HUES64 (cell line): ENCODE data around the gene SPINK13. TPM values are rescaled to one million over a fixed set of nuclear protein-coding genes. Genes with fewer than 3 reads are reported as not detected.

Source experiments
- H3K27ac ChIP-seq: 2 replicates; pipeline ENCODE4 v1.7.0; 2013; ENCODE audit warnings: low read depth, low read length, inconsistent platforms
- H3K27me3 ChIP-seq: 2 replicates; pipeline ENCODE4 v1.6.1; 2013; ENCODE audit warnings: mild to moderate bottlenecking, low read length; ENCODE audit not compliant: insufficient read depth
- H3K36me3 ChIP-seq: 2 replicates; pipeline ENCODE4 v1.6.1; 2013; ENCODE audit warnings: mild to moderate bottlenecking, low read length; ENCODE audit not compliant: insufficient read depth
- H3K4me1 ChIP-seq: 2 replicates; pipeline ENCODE4 v1.6.1; 2013; ENCODE audit warnings: mild to moderate bottlenecking, low read length, moderate library complexity; ENCODE audit not compliant: insufficient read depth
- H3K4me3 ChIP-seq: 2 replicates; pipeline ENCODE4 v1.5.1; 2013; ENCODE audit warnings: mild to moderate bottlenecking, low read length, moderate library complexity
- H3K9ac ChIP-seq: 2 replicates; pipeline ENCODE4 v1.6.1; 2013; ENCODE audit warnings: mild to moderate bottlenecking, low read depth, low read length
- H3K9me3 ChIP-seq: 2 replicates; pipeline ENCODE4 v1.6.1; 2013; ENCODE audit warnings: low read depth, low read length; ENCODE audit not compliant: insufficient read depth
- WGBS: fragments of 150-250, 120-280 bp; methylation state at CpG from one replicate; pipeline ENCODE4 v1.1.7; 2013; ENCODE audit warnings: missing lambda C conversion rate; 5-methylcytosine and 5-hydroxymethylcytosine counted together
- polyA plus RNA-seq, 2 experiments: library from polyadenylated mRNA; stranded (reverse); fragments of 50-300 nt; gene quantifications; one replicate each; pipeline ENCODE4 v1.2.3, GENCODE V29; 2013

SPINK13 gene, protein sequence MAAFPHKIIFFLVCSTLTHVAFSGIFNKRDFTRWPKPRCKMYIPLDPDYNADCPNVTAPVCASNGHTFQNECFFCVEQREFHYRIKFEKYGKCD
- not detected for polyA plus RNA-seq (2013, experiment 1 of 2)
- not detected for polyA plus RNA-seq (2013, experiment 2 of 2)

- Histone ChIP-seq H3K27me3 (no peaks in the 10 kb centered on the region), H3K4me3 (no peak within 1 kb of the TSS), H3K9me3 (no peaks in the 10 kb centered on the region), H3K9ac (no peak within 1 kb of the TSS), H3K4me1 (no peaks in the 10 kb centered on the region), H3K36me3 (no peaks in the 10 kb centered on the region), H3K27ac (no peak within 1 kb of the TSS)
- WGBS = 90% methylated on average over 4 of the region's 4 CpGs
Observed at GRCh38 chr5:148268566-148268965, at the start of gene SPINK13. TSS of gene SPINK13 (plus strand) at chr5:148268794. CDS start at chr5:148270073, 1,279 bp downstream.

GRCh38 chr5:148221508-148221907, 47.1 kb upstream of the SPINK13 start:
- H3K4me1 ChIP-seq = no peaks in the 10 kb centered on the region
- no peaks in the 10 kb centered on the region for H3K36me3 ChIP-seq
- no peak overlapping the region for H3K27ac ChIP-seq
- H3K9me3 ChIP-seq = no peaks in the 10 kb centered on the region
- no peak overlapping the region for H3K4me3 ChIP-seq
- H3K9ac ChIP-seq = no peak overlapping the region
- 90% methylated on average over 5 of the region's 6 CpGs for WGBS
- no peaks in the 10 kb centered on the region for H3K27me3 ChIP-seq

DNA sequence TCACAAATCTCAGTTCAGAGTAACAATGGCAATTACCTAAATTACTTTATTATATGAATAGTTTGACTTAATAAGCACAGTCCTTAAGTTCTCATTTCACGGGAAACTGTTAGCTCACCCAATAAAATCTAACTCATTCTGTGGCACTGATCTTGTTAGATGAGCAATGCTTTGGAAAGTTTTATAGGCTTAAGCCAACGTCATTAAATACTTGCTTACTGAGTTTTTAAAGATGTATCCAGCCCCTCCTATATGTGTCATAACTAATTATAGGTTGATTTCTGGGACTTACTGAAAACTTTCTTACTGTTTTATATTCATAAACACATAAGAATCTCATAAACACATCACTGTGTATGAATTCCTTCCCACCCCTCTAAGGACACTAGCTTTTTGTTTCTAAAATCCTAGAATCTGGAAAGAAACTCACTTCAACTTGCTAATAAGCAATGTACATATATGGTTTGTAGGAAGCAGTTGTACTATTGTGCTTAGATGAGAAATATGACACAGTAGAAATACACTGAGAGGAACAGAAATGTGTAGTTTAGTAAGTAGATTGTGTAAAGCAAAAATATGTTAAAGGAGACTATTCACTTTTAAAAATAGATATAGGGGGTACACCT, 44.4 kb upstream of the SPINK13 start:
- H3K36me3 ChIP-seq = no peaks in the 10 kb centered on the region
- H3K27me3 ChIP-seq = no peaks in the 10 kb centered on the region
- 100% methylated on average over 2 of the region's 2 CpGs for WGBS
- H3K4me3 ChIP-seq = no peak overlapping the region
- H3K27ac ChIP-seq = no peak overlapping the region
- H3K4me1 ChIP-seq = no peaks in the 10 kb centered on the region
- no peaks in the 10 kb centered on the region for H3K9me3 ChIP-seq
- no peak overlapping the region for H3K9ac ChIP-seq

GRCh38 chr5:148228392-148228984, 40.1 kb upstream of the SPINK13 start:
- H3K27me3 ChIP-seq = no peaks in the 10 kb centered on the region
- no peaks in the 10 kb centered on the region for H3K36me3 ChIP-seq
- no peak overlapping the region for H3K4me3 ChIP-seq
- no peaks in the 10 kb centered on the region for H3K9me3 ChIP-seq
- no peak overlapping the region for H3K27ac ChIP-seq
- no peak overlapping the region for H3K9ac ChIP-seq
- 96% methylated on average over 3 of the region's 3 CpGs for WGBS
- no peaks in the 10 kb centered on the region; the same call in 1 of the 2 replicates for H3K4me1 ChIP-seq

GRCh38 chr5:148229840-148230239, 38.8 kb upstream of the SPINK13 start:
- no peaks in the 10 kb centered on the region; the same call in 1 of the 2 replicates for H3K4me1 ChIP-seq
- no peak overlapping the region for H3K9ac ChIP-seq
- H3K9me3 ChIP-seq = no peaks in the 10 kb centered on the region
- no peaks in the 10 kb centered on the region for H3K27me3 ChIP-seq
- no peak overlapping the region for H3K27ac ChIP-seq
- H3K36me3 ChIP-seq = no peaks in the 10 kb centered on the region
- peak overlapping the region; percentile 20; the same call in 1 of the 2 replicates for H3K4me3 ChIP-seq

GRCh38 chr5:148230240-148230639, 38.4 kb upstream of the SPINK13 start:
- WGBS = 96% methylated on average over 5 of the region's 7 CpGs
- Histone ChIP-seq H3K4me3 (peak overlapping the region; percentile 20; the same call in 1 of the 2 replicates), H3K4me1 (no peaks in the 10 kb centered on the region; the same call in 1 of the 2 replicates), H3K27ac (no peak overlapping the region), H3K9ac (no peak overlapping the region), H3K36me3 (no peaks in the 10 kb centered on the region), H3K27me3 (no peaks in the 10 kb centered on the region), H3K9me3 (no peaks in the 10 kb centered on the region)

DNA sequence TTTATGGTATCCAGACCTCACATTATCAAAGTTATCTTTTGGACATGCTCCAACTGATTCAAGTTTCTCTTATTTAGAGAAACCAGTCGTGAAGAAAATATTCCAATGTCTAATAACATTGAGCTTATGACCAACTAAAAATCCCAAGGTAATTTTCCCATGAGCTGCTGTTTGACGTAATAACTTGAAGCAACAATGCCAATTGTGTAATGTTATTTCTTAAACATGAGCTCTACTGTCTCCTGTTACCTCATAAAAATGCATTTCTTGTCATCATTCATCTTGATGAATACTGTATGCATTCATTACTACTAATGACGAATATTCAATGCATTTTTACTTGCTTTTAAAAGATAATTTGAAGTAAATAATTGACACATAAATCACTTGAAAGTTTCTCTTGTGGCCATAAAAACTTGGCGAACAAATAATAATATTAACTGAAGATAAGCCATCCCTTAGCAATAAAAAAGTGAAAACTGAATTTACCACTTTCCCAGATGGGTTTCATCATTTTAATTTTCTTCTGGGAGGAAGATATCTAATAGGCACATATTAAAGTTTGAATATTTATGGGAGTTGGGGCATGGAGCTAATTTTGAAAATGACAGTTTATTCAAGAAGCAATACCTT, 30.7 kb upstream of the SPINK13 start:
- Histone ChIP-seq H3K9ac (no peak overlapping the region), H3K4me3 (no peak overlapping the region), H3K36me3 (no peaks in the 10 kb centered on the region), H3K9me3 (no peaks in the 10 kb centered on the region), H3K27me3 (no peaks in the 10 kb centered on the region), H3K4me1 (no peaks in the 10 kb centered on the region), H3K27ac (no peak overlapping the region)
- 89% methylated on average over 3 of the region's 4 CpGs for WGBS

GRCh38 chr5:148238418-148238794, 30.2 kb upstream of the SPINK13 start, which contains the start of gene MARCOL:
TSS of gene MARCOL (plus strand) at chr5:148238525. CDS start at chr5:148238598, 73 bp downstream.
- Histone ChIP-seq H3K4me1 (no peaks in the 10 kb centered on the region), H3K4me3 (no peak within 1 kb of the TSS), H3K27me3 (no peaks in the 10 kb centered on the region), H3K36me3 (no peaks in the 10 kb centered on the region), H3K9ac (no peak within 1 kb of the TSS), H3K9me3 (no peaks in the 10 kb centered on the region), H3K27ac (no peak within 1 kb of the TSS)
- WGBS = 71% methylated on average over 2 of the region's 2 CpGs

DNA sequence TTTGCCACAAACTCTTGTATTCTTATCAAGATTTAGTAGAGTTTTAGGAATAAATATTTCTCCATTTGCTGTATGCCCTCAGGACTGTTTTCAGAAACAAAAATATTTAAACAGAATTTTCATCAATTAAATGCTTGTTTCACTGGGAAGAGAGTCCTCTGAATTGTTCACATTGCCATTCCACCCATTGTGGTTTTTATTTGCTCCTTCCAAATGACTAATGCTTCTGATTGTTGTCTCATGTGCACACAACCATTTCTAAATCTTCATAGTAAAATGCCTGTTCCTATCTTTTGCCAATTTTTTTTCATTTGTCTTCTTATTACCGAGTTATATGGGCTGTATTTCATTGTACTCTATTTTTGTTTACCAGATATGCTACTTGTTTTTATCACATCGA, 19.7 kb upstream of the SPINK13 start:
- Histone ChIP-seq H3K36me3 (no peaks in the 10 kb centered on the region), H3K27me3 (peaks cover 2% of the 10 kb centered on the region; the same call in 1 of the 2 replicates), H3K9me3 (no peaks in the 10 kb centered on the region), H3K27ac (no peak overlapping the region), H3K4me3 (no peak overlapping the region), H3K9ac (no peak overlapping the region), H3K4me1 (no peaks in the 10 kb centered on the region)
- no CpG with 5 or more reads among the region's 2 CpGs for WGBS

- Histone ChIP-seq H3K4me3 (no peak overlapping the region), H3K36me3 (no peaks in the 10 kb centered on the region), H3K9ac (no peak overlapping the region), H3K27ac (no peak overlapping the region), H3K9me3 (peaks cover 7% of the 10 kb centered on the region; the same call in 1 of the 2 replicates), H3K27me3 (no peaks in the 10 kb centered on the region), H3K4me1 (no peaks in the 10 kb centered on the region)
Observed at GRCh38 chr5:148255456-148255855, 13.1 kb upstream of the SPINK13 start.

- peaks cover 7% of the 10 kb centered on the region; the same call in 1 of the 2 replicates for H3K9me3 ChIP-seq
- H3K27me3 ChIP-seq = no peaks in the 10 kb centered on the region
- no peak overlapping the region for H3K27ac ChIP-seq
- no peak overlapping the region for H3K4me3 ChIP-seq
- H3K4me1 ChIP-seq = no peaks in the 10 kb centered on the region
- WGBS = 80% methylated on average over 2 of the region's 2 CpGs
- H3K9ac ChIP-seq = no peak overlapping the region
- no peaks in the 10 kb centered on the region for H3K36me3 ChIP-seq
Observed at GRCh38 chr5:148259288-148259687, 9.3 kb upstream of the SPINK13 start.
